GM23338 (cell line): ENCODE measurements around the gene CD79A. TPM values are rescaled to one million over a fixed set of nuclear protein-coding genes. Genes with fewer than 3 reads are reported as not detected.

Source experiments
- ATAC-seq: fragments of 200-7000 bp; cut with Tn5 transposase; 3 replicates; pipeline ENCODE4 v1.9.1; 2020
- DNase-seq: peaks from one replicate; pipeline ENCODE4 v3.0.0-alpha.2; 2015; ENCODE audit warnings: low spot score
- H2AFZ ChIP-seq: fragments of 200-600 bp; sonication (generic); 2 replicates; pipeline ENCODE4 v1.8.0; 2016; ENCODE audit warnings: antibody characterized with exemption, mild to moderate bottlenecking, moderate library complexity
- H3F3A ChIP-seq: fragments of 200-600 bp; sonication (generic); replicated peaks from 2 replicates; pipeline ENCODE4 v1.8.0; 2017; ENCODE audit warnings: antibody characterized with exemption, mixed run types, low read depth
- H3K27ac ChIP-seq: fragments of 200-600 bp; sonication (generic); 2 replicates; pipeline ENCODE4 v1.6.1; 2016; ENCODE audit warnings: low read depth
- H3K27me3 ChIP-seq: fragments of 200-600 bp; sonication (generic); 2 replicates; pipeline ENCODE4 v1.8.0; 2016; ENCODE audit warnings: mild to moderate bottlenecking, mixed run types, moderate library complexity; ENCODE audit not compliant: insufficient read depth
- H3K36me3 ChIP-seq: fragments of 200-600 bp; sonication (generic); 2 replicates; pipeline ENCODE4 v1.8.0; 2016; ENCODE audit warnings: mild to moderate bottlenecking; ENCODE audit not compliant: insufficient read depth
- H3K4me1 ChIP-seq: fragments of 200-600 bp; sonication (generic); 2 replicates; pipeline ENCODE4 v1.8.0; 2016; ENCODE audit warnings: mild to moderate bottlenecking, moderate library complexity; ENCODE audit not compliant: insufficient read depth
- H3K4me2 ChIP-seq: fragments of 200-600 bp; sonication (generic); 2 replicates; pipeline ENCODE4 v1.7.1; 2017; ENCODE audit warnings: mixed run types
- H3K4me3 ChIP-seq: fragments of 200-600 bp; sonication (generic); 2 replicates; pipeline ENCODE4 v1.6.1; 2016; ENCODE audit warnings: mixed run types
- H3K79me2 ChIP-seq: fragments of 200-600 bp; sonication (generic); replicated peaks from 2 replicates; pipeline ENCODE4 v1.8.0; 2017; ENCODE audit warnings: mild to moderate bottlenecking; ENCODE audit not compliant: insufficient read depth
- H3K9me2 ChIP-seq: fragments of 200-600 bp; sonication (generic); 2 replicates; pipeline ENCODE4 v1.8.0; 2017; ENCODE audit not compliant: insufficient read depth
- H4K20me1 ChIP-seq: fragments of 200-600 bp; sonication (generic); replicated peaks from 2 replicates; pipeline ENCODE4 v1.8.0; 2017; ENCODE audit warnings: mild to moderate bottlenecking; ENCODE audit not compliant: insufficient read depth
- H3K27ac Mint-ChIP-seq: 2 replicates; pipeline ENCODE4 v1.8.0; 2020; ENCODE audit warnings: inconsistent platforms, mild to moderate bottlenecking, moderate library complexity, mixed read lengths
- H3K27me3 Mint-ChIP-seq: 3 replicates; pipeline ENCODE4 v1.8.0; 2022; ENCODE audit warnings: low read depth, mild to moderate bottlenecking, moderate library complexity, mixed read lengths, inconsistent platforms; ENCODE audit not compliant: insufficient read depth, poor library complexity
- H3K36me3 Mint-ChIP-seq: 3 replicates; pipeline ENCODE4 v1.8.0; 2021; ENCODE audit warnings: low read depth, mild to moderate bottlenecking, inconsistent platforms, moderate library complexity, mixed read lengths
- H3K4me1 Mint-ChIP-seq: 3 replicates; pipeline ENCODE4 v1.8.0; 2020; ENCODE audit warnings: mild to moderate bottlenecking, inconsistent platforms, mixed read lengths
- H3K4me3 Mint-ChIP-seq: 3 replicates; pipeline ENCODE4 v1.8.0; 2021; ENCODE audit warnings: moderate library complexity, mild to moderate bottlenecking, inconsistent platforms, mixed read lengths
- H3K9me3 Mint-ChIP-seq: 3 replicates; pipeline ENCODE4 v1.8.0; 2020; ENCODE audit warnings: moderate library complexity, mild to moderate bottlenecking, inconsistent platforms, mixed read lengths
- ETS1 ChIP-seq: IDR thresholded peaks from 2 replicates; pipeline ENCODE4 v1.6.1; 2016; ENCODE audit warnings: antibody characterized with exemption
- POLR2AphosphoS5 ChIP-seq: IDR thresholded peaks from 2 replicates; pipeline ENCODE4 v1.6.1; 2016; ENCODE audit warnings: antibody characterized with exemption, low read depth
- REST ChIP-seq: IDR thresholded peaks from one replicate; pipeline ENCODE4 v1.6.1; 2018; ENCODE audit warnings: antibody characterized with exemption; ENCODE audit not compliant: unreplicated experiment
- STAT1 ChIP-seq: IDR thresholded peaks from one replicate; pipeline ENCODE4 v1.6.1; 2016; ENCODE audit warnings: antibody characterized with exemption; ENCODE audit not compliant: unreplicated experiment
- ZNF114 ChIP-seq: fragments of 250-450 bp; sonication (Bioruptor Pico); IDR thresholded peaks from 2 replicates; pipeline ENCODE4 v1.5.0; 2020; ENCODE audit warnings: mild to moderate bottlenecking, moderate library complexity
- ZNF331 ChIP-seq: fragments of 250-450 bp; sonication (Bioruptor Pico); IDR thresholded peaks from 2 replicates; pipeline ENCODE4 v1.5.0; 2020; ENCODE audit warnings: low read depth, mild to moderate bottlenecking, moderate library complexity
- polyA plus RNA-seq: library from polyadenylated mRNA; unstranded; fragments of >200 nt; fragmentation: Nextera tagmentation; extraction: Ambion mirVana; gene quantifications from 2 replicates; pipeline ENCODE4 v1.2.1, GENCODE V29; 2016
- total RNA-seq: library from RNA; depleted of rRNA; stranded (reverse); fragments of >200 nt; shearing (Covaris generic); gene quantifications from 2 replicates; pipeline ENCODE4 v1.2.3, GENCODE V29; 2014
- TF ChIP-seq, protein P1 (sequence below), 2 experiments: fragments of 200-600 bp in 1 of 2; sonication (generic) in 1 of 2; conservative IDR thresholded peaks; 2 replicates each; pipeline versions ENCODE4 v1.5.1 to v1.6.1; 2016 to 2017; ENCODE audit warnings: antibody characterized with exemption in 2 of 2, low read depth in 2 of 2, mild to moderate bottlenecking in 2 of 2, moderate library complexity in 1 of 2

Gene CD79A
- total and polyA plus RNA-seq, 2 experiments from 2014 or later, result 0.27 TPM; not detected in 1

DNA sequence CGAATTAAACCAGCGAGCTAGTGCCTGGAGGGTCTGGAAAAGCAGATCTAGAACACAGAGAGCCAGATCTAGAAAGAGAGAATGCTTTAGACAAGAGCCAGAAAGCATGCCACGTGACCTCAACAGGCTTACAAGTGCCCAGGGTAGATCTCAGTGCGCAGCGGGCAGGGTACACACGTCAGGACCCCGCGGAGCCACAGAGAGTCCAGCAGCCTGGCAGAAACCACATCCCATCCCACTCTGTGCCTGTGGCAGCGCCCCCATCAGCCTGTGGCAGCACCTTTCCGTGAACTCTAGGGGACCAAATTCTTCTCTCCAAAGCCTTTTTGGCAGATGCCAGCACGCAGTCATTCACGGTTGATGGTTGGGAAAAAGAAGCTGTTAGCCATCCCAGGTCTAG lies 11.8 kb downstream of the CD79A start:
- no peaks in the 10 kb centered on the region for H3K9me2 ChIP-seq
- no peaks in the 10 kb centered on the region for H3K27me3 ChIP-seq
- H3K4me2 ChIP-seq, result no peak overlapping the region
- Mint-ChIP-seq H3K9me3 (peaks cover 3% of the 10 kb centered on the region; the same call in 1 of the 3 replicates), H3K27me3 (peaks cover 9% of the 10 kb centered on the region), H3K4me1 (peaks cover 42% of the 10 kb centered on the region), H3K4me3 (no peak overlapping the region), H3K36me3 (peaks cover 19% of the 10 kb centered on the region; the same call in 2 of the 3 replicates), H3K27ac (no peak overlapping the region)
- H3F3A ChIP-seq, result peaks cover 15% of the 10 kb centered on the region
- H3K36me3 ChIP-seq, result no peaks in the 10 kb centered on the region
- no peak overlapping the region for H3K4me3 ChIP-seq
- DNase-seq (no peak), ATAC-seq (no peak)
- H4K20me1 ChIP-seq, result peaks cover 4% of the 10 kb centered on the region; the same call in 1 of the 2 replicates
- no peak overlapping the region for H2AFZ ChIP-seq
- peaks cover 26% of the 10 kb centered on the region for H3K4me1 ChIP-seq
- no peak overlapping the region for H3K27ac ChIP-seq
- H3K79me2 ChIP-seq, result peaks cover 6% of the 10 kb centered on the region; the same call in 1 of the 2 replicates
- TF ChIP-seq STAT1, result no peak
- TF ChIP-seq REST, result no peak
- TF ChIP-seq ETS1, result no peak
- TF ChIP-seq ZNF114 (CRISPR knock-in tag), result no peak
- no peak for TF ChIP-seq ZNF331 (CRISPR knock-in tag)
- no peak for TF ChIP-seq POLR2AphosphoS5
- TF ChIP-seq, protein P1, sequence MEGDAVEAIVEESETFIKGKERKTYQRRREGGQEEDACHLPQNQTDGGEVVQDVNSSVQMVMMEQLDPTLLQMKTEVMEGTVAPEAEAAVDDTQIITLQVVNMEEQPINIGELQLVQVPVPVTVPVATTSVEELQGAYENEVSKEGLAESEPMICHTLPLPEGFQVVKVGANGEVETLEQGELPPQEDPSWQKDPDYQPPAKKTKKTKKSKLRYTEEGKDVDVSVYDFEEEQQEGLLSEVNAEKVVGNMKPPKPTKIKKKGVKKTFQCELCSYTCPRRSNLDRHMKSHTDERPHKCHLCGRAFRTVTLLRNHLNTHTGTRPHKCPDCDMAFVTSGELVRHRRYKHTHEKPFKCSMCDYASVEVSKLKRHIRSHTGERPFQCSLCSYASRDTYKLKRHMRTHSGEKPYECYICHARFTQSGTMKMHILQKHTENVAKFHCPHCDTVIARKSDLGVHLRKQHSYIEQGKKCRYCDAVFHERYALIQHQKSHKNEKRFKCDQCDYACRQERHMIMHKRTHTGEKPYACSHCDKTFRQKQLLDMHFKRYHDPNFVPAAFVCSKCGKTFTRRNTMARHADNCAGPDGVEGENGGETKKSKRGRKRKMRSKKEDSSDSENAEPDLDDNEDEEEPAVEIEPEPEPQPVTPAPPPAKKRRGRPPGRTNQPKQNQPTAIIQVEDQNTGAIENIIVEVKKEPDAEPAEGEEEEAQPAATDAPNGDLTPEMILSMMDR (conservative IDR thresholded peaks at IDR 0.05; ENCODE audit: low read depth in 2 of 2), result peak; percentile 24 to 36

- H3K79me2 ChIP-seq, result peaks cover 3% of the 10 kb centered on the region; the same call in 1 of the 2 replicates
- TF ChIP-seq ETS1, result no peak
Measured at GRCh38 chr19:41889896-41890295, 12.8 kb downstream of the CD79A start.

More at GRCh38 chr19:41889896-41890295, 12.8 kb downstream of the CD79A start:
- no peaks in the 10 kb centered on the region for H3K36me3 ChIP-seq
- peaks cover 22% of the 10 kb centered on the region for H3K4me1 ChIP-seq
- H3K4me2 ChIP-seq, result no peak overlapping the region
- Mint-ChIP-seq H3K4me1 (peaks cover 41% of the 10 kb centered on the region), H3K4me3 (no peak overlapping the region), H3K36me3 (peaks cover 19% of the 10 kb centered on the region; the same call in 2 of the 3 replicates), H3K27ac (no peak overlapping the region), H3K27me3 (peaks cover 9% of the 10 kb centered on the region), H3K9me3 (peaks cover 3% of the 10 kb centered on the region; the same call in 1 of the 3 replicates)
- H3K27me3 ChIP-seq, result no peaks in the 10 kb centered on the region
- H4K20me1 ChIP-seq, result peaks cover 4% of the 10 kb centered on the region; the same call in 1 of the 2 replicates
- H3K4me3 ChIP-seq, result no peak overlapping the region
- no peaks in the 10 kb centered on the region for H3K9me2 ChIP-seq
- no peak for DNase-seq
- H3F3A ChIP-seq, result peaks cover 15% of the 10 kb centered on the region
- H2AFZ ChIP-seq, result no peak overlapping the region
- H3K27ac ChIP-seq, result no peak overlapping the region
- ATAC-seq, result no peak
